Immature natural killer cell (primary cell): ENCODE results near the gene TM2D1. TPM values are rescaled to one million over a fixed set of nuclear protein-coding genes. Genes with fewer than 3 reads are reported as not detected.
"Not testable (repeated sequence)": the region's sequence is repeated elsewhere in the genome, so short reads cannot be mapped to it uniquely, and the experiment has no call there.

ENCODE experiments used
- DNase-seq, 3 donors: peaks; one replicate each; pipeline ENCODE4 v3.0.0; 2022; ENCODE audit warnings: mixed read lengths in 1 of 3
- H3K27ac Mint-ChIP-seq, 6 donors: one replicate each; pipeline ENCODE4 v1.8.0; 2020; ENCODE audit warnings: mixed read lengths in 6 of 6, mild to moderate bottlenecking in 5 of 6, inconsistent platforms in 4 of 6, moderate library complexity in 3 of 6
- H3K27me3 Mint-ChIP-seq, 3 donors: one replicate each; pipeline ENCODE4 v1.8.0; 2020 to 2021; ENCODE audit warnings: low read depth in 3 of 3, mild to moderate bottlenecking in 3 of 3, mixed read lengths in 3 of 3, moderate library complexity in 3 of 3, inconsistent platforms in 1 of 3
- H3K36me3 Mint-ChIP-seq, 3 donors: one replicate each; pipeline ENCODE4 v1.8.0; 2020; ENCODE audit warnings: mixed read lengths in 3 of 3, inconsistent platforms in 2 of 3, mild to moderate bottlenecking in 2 of 3
- H3K4me1 Mint-ChIP-seq, 2 donors: one replicate each; pipeline ENCODE4 v1.8.0; 2020; ENCODE audit warnings: inconsistent platforms in 2 of 2, mild to moderate bottlenecking in 2 of 2, mixed read lengths in 2 of 2, moderate library complexity in 1 of 2
- H3K4me3 Mint-ChIP-seq, 5 donors: one replicate each; pipeline ENCODE4 v1.8.0; 2020; ENCODE audit warnings: mild to moderate bottlenecking in 5 of 5, mixed read lengths in 5 of 5, inconsistent platforms in 3 of 5, moderate library complexity in 3 of 5
- H3K9me3 Mint-ChIP-seq, 6 donors: one replicate each; pipeline ENCODE4 v1.8.0; 2020; ENCODE audit warnings: mild to moderate bottlenecking in 6 of 6, mixed read lengths in 6 of 6, inconsistent platforms in 4 of 6, moderate library complexity in 3 of 6
- polyA plus RNA-seq, 3 donors: library from polyadenylated mRNA; unstranded; fragments of 300-500 nt; fragmentation: Illumina TruSeq; gene quantifications; one replicate each; pipeline ENCODE4 v1.2.3, GENCODE V29; 2021

Gene TM2D1
- polyA plus RNA-seq, 3 donors from 2014 or later, result 38.8 to 47.0 (median 46.9) TPM

DNA sequence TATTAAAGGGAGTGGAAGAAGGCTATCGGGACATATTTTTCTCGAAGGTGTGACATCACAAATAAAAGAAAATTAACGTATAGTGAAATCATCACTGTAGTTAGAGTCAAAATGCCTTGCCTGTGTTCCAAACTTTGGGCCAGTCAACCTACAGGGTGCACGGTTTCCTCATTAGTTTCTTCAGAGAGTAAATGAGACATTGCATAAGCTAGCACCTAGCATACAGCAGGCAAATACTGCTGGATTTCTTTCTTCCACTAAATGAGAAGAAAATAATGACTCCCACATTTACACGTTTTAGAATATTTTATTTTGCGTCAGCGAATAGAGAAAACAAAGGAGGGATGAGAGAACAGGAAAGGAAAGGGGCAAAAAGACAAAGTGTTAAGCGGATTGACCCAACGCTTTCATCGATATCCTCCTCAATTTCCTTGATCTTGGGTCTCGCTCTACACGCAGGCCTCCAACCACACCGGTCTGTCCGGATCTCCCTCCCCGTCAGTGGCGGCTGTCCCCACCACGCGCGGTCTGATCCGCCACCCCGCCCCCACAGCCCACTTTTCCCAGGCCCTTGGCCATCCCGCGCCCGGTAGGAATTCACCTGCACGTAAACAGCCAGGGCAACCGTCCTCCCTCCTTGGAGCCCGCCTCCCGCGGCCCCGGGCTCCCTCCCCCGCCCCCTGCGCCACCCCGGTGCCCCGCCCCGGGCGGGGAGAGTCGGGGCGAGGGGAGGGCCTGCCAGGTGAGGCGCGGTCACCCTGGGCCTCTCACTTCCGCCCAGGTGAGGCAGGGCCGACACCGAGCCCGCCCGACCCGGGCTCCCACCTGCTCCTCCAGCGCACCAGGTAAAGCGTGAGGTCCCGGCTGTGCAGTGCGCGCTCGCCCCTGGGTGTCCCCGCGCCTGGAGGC is 17.0 kb upstream of the TM2D1 start, which contains the start of gene PATJ:
TSS of gene PATJ (plus strand) at position 770 of the 909 bp plus-strand sequence. CDS start 20,413 bp downstream, outside the sequence.
- H3K27me3 Mint-ChIP-seq, result peaks cover 2 to 13% (median 10%) of the 10 kb centered on the region in 3 donors
- peak in 2 of 3 donors; percentile 50 to 53 for DNase-seq
- H3K27ac Mint-ChIP-seq, result peak within 1 kb of the TSS; percentile 90 to 96 (median 92)
- peak within 1 kb of the TSS; percentile 92 to 98 (median 96) for H3K4me3 Mint-ChIP-seq
- no peaks in the 10 kb centered on the region for H3K36me3 Mint-ChIP-seq
- H3K4me1 Mint-ChIP-seq, result peaks cover 17 to 21% of the 10 kb centered on the region in 2 donors
- no peaks in the 10 kb centered on the region for H3K9me3 Mint-ChIP-seq

DNA sequence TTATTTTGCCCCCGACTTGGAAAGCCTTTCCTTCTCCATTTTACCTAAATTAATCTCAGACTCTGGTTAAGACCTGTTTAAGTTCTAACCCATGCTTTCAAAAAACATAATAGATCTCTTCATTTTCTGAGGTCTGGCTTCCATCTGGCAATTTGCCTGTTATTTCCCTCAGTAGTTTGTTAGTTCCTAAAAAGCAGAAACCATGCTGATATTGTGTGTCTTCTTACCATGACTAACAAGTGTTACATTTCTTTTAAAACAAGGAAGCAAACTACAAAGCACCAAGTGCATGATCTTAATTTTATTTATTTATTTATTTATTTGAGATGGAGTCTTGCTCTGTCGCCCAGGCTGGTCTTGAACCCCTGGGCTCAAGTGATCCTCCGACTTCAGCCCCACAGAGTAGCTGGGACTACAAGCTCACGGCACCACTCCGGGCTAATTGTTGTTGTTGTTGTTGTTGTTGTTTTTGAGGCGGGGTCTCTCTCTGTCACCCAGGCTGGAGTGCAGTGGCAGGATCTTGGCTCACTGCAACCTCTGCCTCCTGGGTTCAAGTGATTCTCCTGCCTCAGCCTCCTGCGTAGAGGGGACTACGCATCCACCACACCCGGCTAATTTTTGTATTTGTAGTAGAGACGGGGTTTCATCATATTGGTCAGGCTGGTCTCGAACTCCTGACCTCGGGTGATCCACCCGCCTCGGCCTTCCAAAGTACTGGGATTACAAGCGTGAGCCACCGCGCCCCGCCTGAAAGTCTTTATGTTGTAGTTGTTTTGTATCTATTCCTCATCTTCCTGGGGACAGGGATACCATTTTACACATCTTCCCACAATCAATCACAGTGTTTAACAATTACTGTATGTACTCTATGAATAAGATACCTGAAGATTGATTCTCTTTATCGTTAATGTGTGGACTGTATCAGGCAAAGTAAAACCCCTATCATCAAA is 16.1 kb upstream of the TM2D1 start:
- no peaks in the 10 kb centered on the region for H3K9me3 Mint-ChIP-seq

DNA sequence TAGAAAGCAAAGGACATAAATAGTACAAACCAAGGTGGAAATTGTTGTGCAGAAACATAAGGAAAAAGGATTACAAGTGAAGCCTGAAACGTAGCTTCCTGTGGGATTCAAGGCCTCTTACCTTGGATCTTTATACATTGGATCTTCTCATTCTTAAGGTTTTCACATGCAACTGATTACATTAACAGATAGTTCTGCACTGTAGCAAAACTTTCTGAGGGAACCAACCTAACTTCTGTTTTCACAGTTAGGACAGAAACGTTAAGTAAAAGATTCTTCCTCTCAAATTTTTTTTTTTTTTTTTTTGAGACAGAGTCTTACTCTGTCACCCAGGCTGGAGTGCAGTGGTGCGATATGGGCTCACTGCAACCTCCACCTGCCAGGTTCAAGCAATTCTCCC is 7.8 kb upstream of the TM2D1 start:
- DNase-seq, result no peak
- Mint-ChIP-seq H3K9me3 (no peaks in the 10 kb centered on the region), H3K4me3 (no peak overlapping the region), H3K27ac (no peak overlapping the region), H3K36me3 (no peaks in the 10 kb centered on the region), H3K4me1 (no peaks in the 10 kb centered on the region), H3K27me3 (peaks cover 0 to 5% (median 3%) of the 10 kb centered on the region in 3 donors)

More for the DNA sequence above, 16.1 kb upstream of the TM2D1 start:
- Mint-ChIP-seq H3K27me3 (peaks cover 2 to 13% (median 10%) of the 10 kb centered on the region in 3 donors), H3K27ac (peak overlapping the region; percentile 75 to 96 (median 90)), H3K36me3 (no peaks in the 10 kb centered on the region), H3K4me3 (peak overlapping the region; percentile 92 to 98 (median 96)), H3K4me1 (peaks cover 17 to 21% of the 10 kb centered on the region in 2 donors)
- DNase-seq, result no peak

DNA sequence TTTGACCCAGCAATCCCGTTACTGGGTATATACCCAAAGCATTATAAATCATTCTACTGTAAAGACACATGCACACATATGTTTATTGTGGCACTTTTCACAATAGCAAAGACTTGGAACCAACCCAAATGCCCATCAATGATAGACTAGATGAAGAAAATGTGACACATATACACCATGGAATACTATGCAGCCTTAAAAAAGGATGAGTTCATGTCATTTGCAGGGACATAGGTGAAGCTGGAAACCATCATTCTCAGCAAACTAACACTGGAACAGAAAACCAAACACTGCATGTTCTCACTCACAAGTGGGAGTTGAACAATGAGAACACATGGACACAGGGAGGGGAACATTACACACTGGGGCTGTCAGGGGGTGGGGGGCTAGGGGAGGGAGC is 5.7 kb upstream of the TM2D1 start:
- not testable (repeated sequence) for DNase-seq, H3K36me3 Mint-ChIP-seq, H3K4me1 Mint-ChIP-seq, H3K4me3 Mint-ChIP-seq, H3K9me3 Mint-ChIP-seq, H3K27ac Mint-ChIP-seq, H3K27me3 Mint-ChIP-seq

DNA sequence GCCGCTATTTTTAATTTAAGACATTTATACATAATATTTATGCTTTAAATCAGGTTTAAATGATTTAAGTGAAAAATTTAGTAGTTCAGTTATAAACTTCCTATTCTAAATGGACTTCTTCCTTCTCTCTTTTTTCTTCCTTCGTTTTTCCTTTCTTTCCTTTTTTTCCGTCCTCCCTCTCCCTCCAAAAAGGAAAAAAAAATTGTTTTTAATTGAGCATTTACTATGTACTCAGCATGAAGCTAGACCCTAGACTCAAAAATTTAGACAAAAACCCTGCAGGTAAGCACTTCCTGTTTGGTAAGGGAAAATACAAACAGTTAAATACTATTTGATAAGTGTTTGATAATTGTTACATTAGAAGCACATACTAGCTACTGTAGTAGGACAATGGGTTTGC is 2.6 kb upstream of the TM2D1 start:
- DNase-seq, result no peak
- Mint-ChIP-seq H3K4me1 (peaks cover 23 to 34% of the 10 kb centered on the region in 2 donors), H3K36me3 (peaks cover 0 to 8% (median 0%) of the 10 kb centered on the region in 3 donors), H3K4me3 (no peak overlapping the region), H3K27ac (no peak overlapping the region), H3K9me3 (no peaks in the 10 kb centered on the region), H3K27me3 (peaks cover 5 to 17% (median 16%) of the 10 kb centered on the region in 3 donors)

DNA sequence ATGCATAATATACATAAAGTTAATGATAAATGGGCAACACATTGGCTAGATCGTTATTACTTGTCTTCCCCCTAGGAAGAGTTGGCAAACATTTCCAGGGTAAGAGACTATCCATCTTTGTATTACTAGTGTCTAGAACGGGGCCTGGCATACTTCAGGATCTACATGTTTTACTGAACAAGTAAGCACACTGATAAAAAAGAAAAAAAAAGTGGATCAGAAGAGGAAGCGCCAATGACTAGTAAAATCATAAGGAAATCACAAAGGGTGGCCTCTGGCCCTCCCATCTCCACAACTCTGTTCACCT is 482 bp downstream of the TM2D1 start:
- H3K4me3 Mint-ChIP-seq, result peak overlapping the region; percentile 92 to 100 (median 96)
- H3K27me3 Mint-ChIP-seq, result peaks cover 5 to 13% (median 13%) of the 10 kb centered on the region in 3 donors
- H3K9me3 Mint-ChIP-seq, result peaks cover 0 to 2% (median 0%) of the 10 kb centered on the region in 6 donors
- peaks cover 23 to 43% of the 10 kb centered on the region in 2 donors for H3K4me1 Mint-ChIP-seq
- peak in 1 of 3 donors; percentile 6 for DNase-seq
- peak overlapping the region; percentile 91 to 99 (median 98) for H3K27ac Mint-ChIP-seq
- H3K36me3 Mint-ChIP-seq, result peaks cover 0 to 8% (median 4%) of the 10 kb centered on the region in 3 donors

DNA sequence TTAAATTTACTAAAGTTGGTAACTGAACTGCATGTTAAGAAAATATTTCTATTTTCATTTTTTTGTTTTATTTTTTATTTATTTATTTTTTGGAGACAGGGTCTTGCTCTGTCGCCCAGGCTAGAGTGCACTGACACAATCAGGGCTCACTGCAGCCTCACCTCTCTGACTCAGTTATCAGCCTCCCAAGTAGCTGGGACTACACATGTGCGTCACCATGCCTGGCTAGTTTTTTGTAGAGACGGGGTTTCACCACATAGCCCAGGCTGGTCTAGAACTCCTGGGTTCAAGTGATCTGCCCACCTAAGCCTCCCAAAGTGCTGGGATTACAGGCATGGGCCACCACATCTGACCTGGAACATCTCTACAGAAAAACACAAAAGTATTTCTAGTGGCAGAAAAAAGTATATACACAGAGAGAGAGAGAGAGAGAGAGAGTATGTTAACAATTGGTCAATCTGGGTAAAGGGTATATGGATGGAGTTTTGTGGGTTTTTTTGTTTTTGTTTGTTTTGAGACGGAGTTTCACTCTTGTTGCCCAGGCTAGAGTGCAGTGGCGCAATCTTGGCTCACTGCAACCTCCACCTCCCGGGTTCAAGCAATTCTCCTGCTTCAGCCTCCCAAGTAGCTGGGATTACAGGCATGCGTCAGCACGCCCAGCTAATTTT is 5.8 kb downstream of the TM2D1 start:
- H3K4me3 Mint-ChIP-seq, result not testable (repeated sequence)
- H3K4me1 Mint-ChIP-seq, result peaks cover 12 to 39% of the 10 kb centered on the region in 2 donors

DNA sequence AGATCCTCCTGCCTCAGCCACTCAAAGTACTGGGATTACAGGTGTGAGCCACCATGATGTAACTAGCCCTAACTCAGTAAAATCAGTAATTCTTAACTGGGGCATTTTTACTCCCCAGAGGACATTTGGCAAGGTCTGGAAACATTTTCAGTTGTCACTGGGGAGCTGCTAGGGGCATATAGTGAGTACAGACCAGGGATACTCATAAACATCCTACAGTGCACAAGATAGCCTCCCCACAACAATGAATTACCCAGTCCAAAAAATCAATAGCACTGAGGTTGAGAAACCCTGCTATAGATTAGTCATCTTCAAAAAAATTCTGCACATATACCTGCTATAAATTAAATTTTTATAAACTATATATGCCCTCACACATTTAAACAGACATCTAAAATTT is 13.0 kb downstream of the TM2D1 start:
- no peaks in the 10 kb centered on the region for H3K9me3 Mint-ChIP-seq
- H3K4me1 Mint-ChIP-seq, result peaks cover 12 to 16% of the 10 kb centered on the region in 2 donors
- no peak overlapping the region for H3K4me3 Mint-ChIP-seq
- peaks cover 4 to 12% (median 4%) of the 10 kb centered on the region in 3 donors for H3K36me3 Mint-ChIP-seq
- DNase-seq, result no peak
- H3K27me3 Mint-ChIP-seq, result no peaks in the 10 kb centered on the region
- H3K27ac Mint-ChIP-seq, result peak overlapping the region in 1 of 6 donors; percentile 38

More for the DNA sequence above, 5.8 kb downstream of the TM2D1 start:
- H3K36me3 Mint-ChIP-seq, DNase-seq, H3K9me3 Mint-ChIP-seq, H3K27me3 Mint-ChIP-seq: not testable (repeated sequence)
- H3K27ac Mint-ChIP-seq, result peak overlapping the region in 1 of 6 donors; percentile 20

DNA sequence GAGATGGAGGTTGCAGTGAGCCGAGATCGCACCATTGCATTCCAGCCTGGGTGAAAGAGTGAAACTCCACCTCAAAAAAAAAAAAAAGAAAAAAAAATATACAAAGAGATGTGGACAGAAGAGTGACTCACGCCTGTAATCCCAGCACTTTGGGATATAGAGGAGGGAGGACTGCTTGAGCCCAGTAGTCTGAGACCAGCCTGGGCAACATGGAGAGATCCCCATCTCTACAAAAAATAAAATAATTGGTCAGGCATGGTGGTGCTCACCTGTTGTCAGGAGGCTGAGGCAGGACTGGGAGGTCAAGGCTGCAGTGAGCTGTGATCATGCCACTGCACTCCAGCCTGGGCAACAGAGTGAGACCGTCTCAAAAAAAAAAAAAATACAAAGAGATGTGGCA is 13.7 kb downstream of the TM2D1 start:
- Mint-ChIP-seq H3K4me1 (peaks cover 12 to 16% of the 10 kb centered on the region in 2 donors), H3K36me3 (peaks cover 4 to 12% (median 4%) of the 10 kb centered on the region in 3 donors)
- H3K9me3 Mint-ChIP-seq, H3K4me3 Mint-ChIP-seq, DNase-seq, H3K27me3 Mint-ChIP-seq, H3K27ac Mint-ChIP-seq: not testable (repeated sequence)

DNA sequence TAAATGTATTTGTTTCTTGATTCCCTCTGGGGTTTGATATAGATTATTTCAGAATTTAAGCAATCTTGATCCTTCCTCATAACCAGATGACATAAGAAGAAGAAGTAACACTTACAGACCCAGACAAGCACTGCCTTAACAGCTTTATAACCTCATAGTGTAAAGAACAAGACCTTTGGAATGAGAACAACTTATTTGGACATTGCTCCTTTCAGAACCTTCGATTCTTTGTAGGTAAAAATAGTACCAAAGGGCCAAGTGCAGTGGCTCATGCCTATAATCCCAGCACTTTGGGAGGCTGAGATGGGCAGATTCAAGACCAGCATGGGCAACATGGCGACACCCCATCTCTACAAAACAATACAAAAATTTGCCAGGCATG is 15.0 kb downstream of the TM2D1 start:
- peaks cover 4 to 16% (median 7%) of the 10 kb centered on the region in 3 donors for H3K36me3 Mint-ChIP-seq
- H3K4me3 Mint-ChIP-seq, result no peak overlapping the region
- no peaks in the 10 kb centered on the region for H3K27me3 Mint-ChIP-seq
- DNase-seq, result no peak
- no peaks in the 10 kb centered on the region for H3K9me3 Mint-ChIP-seq
- H3K27ac Mint-ChIP-seq, result no peak overlapping the region
- peaks cover 14 to 16% of the 10 kb centered on the region in 2 donors for H3K4me1 Mint-ChIP-seq

DNA sequence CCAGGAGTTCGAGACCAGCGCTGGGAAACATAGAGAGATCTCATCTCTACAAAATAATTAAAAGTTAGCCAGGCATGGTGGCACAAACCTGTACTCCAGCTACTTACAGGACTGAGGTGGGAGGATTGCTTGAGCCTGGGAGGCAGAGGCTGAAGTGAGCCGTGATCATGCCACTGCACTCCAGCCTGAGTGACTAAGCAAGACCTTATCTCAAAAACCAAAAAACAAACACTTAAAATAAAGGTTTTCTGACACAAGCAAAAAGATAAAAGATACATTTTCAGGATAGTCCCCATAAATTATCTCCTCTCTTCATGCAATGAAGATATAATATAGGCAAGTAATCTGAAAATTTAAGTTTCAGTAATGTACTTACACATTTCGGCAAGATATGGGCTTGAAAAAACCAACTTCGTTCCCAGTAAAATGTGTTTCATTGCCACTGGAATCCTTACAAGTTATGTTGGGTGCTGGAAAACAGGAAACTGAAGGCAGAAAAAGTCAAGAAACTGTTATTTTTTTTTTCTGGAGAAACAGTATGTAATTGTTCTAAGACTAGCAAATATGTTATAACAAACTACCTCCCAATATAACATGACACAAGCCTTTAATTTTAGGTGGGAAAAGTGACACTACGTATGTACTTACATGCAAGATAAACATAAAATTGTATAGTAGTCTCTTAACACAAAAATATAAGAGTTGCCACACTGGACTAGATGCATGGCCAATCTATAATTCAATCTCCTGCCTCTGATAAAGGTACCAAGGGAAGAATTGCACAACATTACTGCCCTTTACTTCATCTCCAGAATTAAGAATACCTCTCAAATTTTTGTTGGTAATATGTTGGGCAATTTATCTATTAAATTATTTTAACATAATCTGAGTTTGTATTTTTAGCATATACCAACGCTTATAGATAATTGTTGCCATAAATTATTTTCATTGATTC is 15.7 kb downstream of the TM2D1 start:
- Mint-ChIP-seq H3K27ac (no peak overlapping the region), H3K27me3 (no peaks in the 10 kb centered on the region), H3K4me3 (no peak overlapping the region), H3K9me3 (no peaks in the 10 kb centered on the region), H3K4me1 (peaks cover 12 to 16% of the 10 kb centered on the region in 2 donors), H3K36me3 (peaks cover 4 to 17% (median 5%) of the 10 kb centered on the region in 3 donors)
- DNase-seq, result no peak
